SK-N-SH treated with all-trans-retinoic acid at 6 μM for 48 hours (cell line): Measurements from ENCODE around the gene LRRC4C.
"Not testable (repeated sequence)": the region's sequence is repeated elsewhere in the genome, so short reads cannot be mapped to it uniquely, and the experiment has no call there.

Experiments used
- ATAC-seq: fragments of 200-7000 bp; cut with Tn5 transposase; 3 replicates; pipeline ENCODE4 v1.9.1; 2020; ENCODE audit warnings: mild to moderate bottlenecking, moderate library complexity
- ARNTL ChIP-seq: fragments of 450-650 bp; formaldehyde crosslinking; IDR thresholded peaks from 2 replicates; pipeline ENCODE4 v1.5.0; 2020; ENCODE audit warnings: low read depth, mild to moderate bottlenecking, moderate library complexity, borderline replicate concordance
- BACH2 ChIP-seq: fragments of 250-450 bp; sonication (Bioruptor Pico); IDR thresholded peaks from 2 replicates; pipeline ENCODE4 v1.9.0; 2021; ENCODE audit warnings: mild to moderate bottlenecking, borderline replicate concordance
- CSDC2 ChIP-seq: fragments of 250-450 bp; sonication (Bioruptor Pico); IDR thresholded peaks from 2 replicates; pipeline ENCODE4 v1.5.0; 2020; ENCODE audit warnings: mild to moderate bottlenecking, moderate library complexity
- ESRRG ChIP-seq: fragments of 250-450 bp; sonication (Bioruptor Pico); IDR thresholded peaks from 2 replicates; pipeline ENCODE4 v1.6.1; 2021; ENCODE audit warnings: mild to moderate bottlenecking
- GLIS3 ChIP-seq: fragments of 250-450 bp; sonication (Bioruptor Pico); IDR thresholded peaks from 2 replicates; pipeline ENCODE4 v1.5.0; 2020; ENCODE audit warnings: mild to moderate bottlenecking, moderate library complexity
- ISL1 ChIP-seq: fragments of 250-450 bp; sonication (Bioruptor Pico); IDR thresholded peaks from 2 replicates; pipeline ENCODE4 v2.1.2; 2022; ENCODE audit warnings: mild to moderate bottlenecking, moderate library complexity
- RARB ChIP-seq: fragments of 250-450 bp; sonication (Bioruptor Pico); IDR thresholded peaks from 2 replicates; pipeline ENCODE4 v1.8.0; 2021; ENCODE audit warnings: mild to moderate bottlenecking, moderate library complexity
- SNAI2 ChIP-seq: fragments of 250-450 bp; sonication (Bioruptor Pico); IDR thresholded peaks from 2 replicates; pipeline ENCODE4 v1.5.0; 2020; ENCODE audit warnings: mild to moderate bottlenecking, moderate library complexity
- TCF4 ChIP-seq: fragments of 250-450 bp; sonication (Bioruptor Pico); IDR thresholded peaks from 2 replicates; pipeline ENCODE4 v1.8.0; 2021; ENCODE audit warnings: mild to moderate bottlenecking, moderate library complexity, borderline replicate concordance
- TOX ChIP-seq: fragments of 250-450 bp; sonication (Bioruptor Pico); IDR thresholded peaks from 2 replicates; pipeline ENCODE4 v1.8.0; 2021; ENCODE audit warnings: mild to moderate bottlenecking, moderate library complexity, borderline replicate concordance
- ZC3H10 ChIP-seq: fragments of 250-450 bp; sonication (Bioruptor Pico); IDR thresholded peaks from 2 replicates; pipeline ENCODE4 v1.5.1; 2021; ENCODE audit warnings: mild to moderate bottlenecking, moderate library complexity
- ZFP3 ChIP-seq: fragments of 250-450 bp; sonication (Bioruptor Pico); IDR thresholded peaks from 2 replicates; pipeline ENCODE4 v1.5.0; 2020; ENCODE audit warnings: mild to moderate bottlenecking, moderate library complexity
- ZFP30 ChIP-seq: fragments of 450-650 bp; formaldehyde crosslinking; IDR thresholded peaks from 2 replicates; pipeline ENCODE4 v1.5.0; 2022; ENCODE audit warnings: mild to moderate bottlenecking, moderate library complexity
- ZNF565 ChIP-seq: fragments of 450-650 bp; formaldehyde crosslinking; conservative IDR thresholded peaks from 2 replicates; pipeline ENCODE4 v1.5.0; 2020; ENCODE audit warnings: low read depth, mild to moderate bottlenecking, moderate library complexity
- ZNF70 ChIP-seq: fragments of 450-650 bp; formaldehyde crosslinking; IDR thresholded peaks from 2 replicates; pipeline ENCODE4 v1.5.0; 2020; ENCODE audit warnings: mild to moderate bottlenecking, moderate library complexity
- ZNF8 ChIP-seq: fragments of 450-650 bp; formaldehyde crosslinking; IDR thresholded peaks from 2 replicates; pipeline ENCODE4 v1.5.0; 2020; ENCODE audit warnings: mild to moderate bottlenecking, moderate library complexity
- TF ChIP-seq, protein P1 (sequence below): fragments of 250-450 bp; sonication (Bioruptor Pico); IDR thresholded peaks from 2 replicates; pipeline ENCODE4 v1.8.0; 2021; ENCODE audit warnings: low read depth, mild to moderate bottlenecking, moderate library complexity, borderline replicate concordance
- TF ChIP-seq, protein P2 (sequence below): fragments of 250-450 bp; sonication (Bioruptor Pico); IDR thresholded peaks from 2 replicates; pipeline ENCODE4 v1.5.1; 2020; ENCODE audit warnings: low read depth, mild to moderate bottlenecking, moderate library complexity
- TF ChIP-seq, protein P3 (sequence below): fragments of 250-450 bp; sonication (Bioruptor Pico); IDR thresholded peaks from 2 replicates; pipeline ENCODE4 v1.5.0; 2020; ENCODE audit warnings: mild to moderate bottlenecking, moderate library complexity

The LRRC4C gene

DNA sequence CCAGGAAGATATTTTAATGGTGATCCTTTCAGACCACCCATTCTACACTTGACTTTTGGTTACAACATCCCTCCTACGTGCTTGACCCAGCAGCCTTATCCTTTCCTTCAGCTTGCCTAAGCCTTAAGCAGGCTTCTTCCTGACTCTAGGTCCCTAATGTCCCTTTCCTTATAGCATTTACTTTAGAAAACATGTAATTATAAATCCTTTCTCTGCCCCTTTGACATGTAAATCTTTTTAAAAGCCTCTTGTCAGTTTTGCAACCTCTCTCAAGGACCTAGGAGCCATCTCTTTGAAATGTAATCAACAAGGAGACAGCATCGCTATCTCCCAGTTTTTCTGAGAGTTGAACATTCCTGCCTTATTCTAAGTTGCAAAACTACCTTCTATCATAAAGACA is 1255.2 kb downstream of the LRRC4C start:
- no peak for TF ChIP-seq TCF4
- ATAC-seq = no peak

DNA sequence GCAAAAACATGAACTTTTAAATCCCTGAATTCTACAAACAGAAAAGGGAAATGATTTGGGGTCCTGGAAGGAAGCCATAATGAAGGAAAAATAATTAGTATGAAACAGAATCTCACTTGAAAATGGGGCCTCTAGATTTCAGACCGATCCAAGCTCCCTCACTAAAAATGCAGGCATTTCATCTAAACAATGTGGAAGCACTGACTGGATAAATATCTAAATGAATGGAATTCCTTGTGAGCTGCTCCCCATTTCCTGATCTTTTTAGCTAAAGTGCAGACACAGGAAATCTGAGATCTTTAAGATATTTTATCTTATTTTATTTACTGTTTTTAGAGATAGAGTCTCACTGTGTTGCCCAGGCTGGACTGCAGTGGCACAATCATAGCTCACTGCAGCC is 1255.8 kb downstream of the LRRC4C start:
- TF ChIP-seq BACH2 (CRISPR knock-in tag) (no peak), CSDC2 (CRISPR knock-in tag) (no peak), ZNF565 (CRISPR knock-in tag) (no peak), SNAI2 (no peak), ZNF70 (CRISPR knock-in tag) (no peak)
- no peak for ATAC-seq

DNA sequence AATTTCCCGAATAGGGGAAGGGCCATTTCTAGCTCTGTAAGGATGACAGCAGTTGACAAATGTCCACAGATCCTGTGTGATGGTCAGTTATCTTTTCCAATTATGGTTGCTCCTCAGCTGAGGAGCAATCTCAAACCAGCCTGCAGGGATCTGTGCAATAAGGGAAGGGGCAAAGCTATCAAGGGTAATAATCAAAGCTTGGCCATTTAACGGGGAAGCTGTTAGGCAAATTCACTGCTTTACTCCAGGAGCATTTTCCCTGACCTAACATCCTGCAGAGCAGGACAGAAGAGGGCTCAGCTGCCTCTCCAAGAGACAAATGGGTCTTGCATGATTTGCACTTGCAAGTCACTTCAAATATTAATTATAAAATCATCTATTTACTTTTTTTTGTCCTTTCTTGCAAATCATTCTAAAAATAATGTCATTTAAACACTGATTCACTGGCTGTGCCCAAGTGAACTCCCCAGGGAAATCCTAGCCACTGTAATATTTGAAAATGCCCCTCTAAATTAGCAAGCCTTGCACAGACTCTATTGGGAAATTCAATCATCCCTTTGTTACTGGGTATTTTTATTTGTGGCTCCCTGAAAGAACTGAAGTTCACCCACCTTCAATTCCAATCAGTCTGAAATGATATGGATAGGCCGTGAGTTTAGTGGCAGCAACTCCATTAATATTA is 1256.7 kb downstream of the LRRC4C start:
- TF ChIP-seq, protein P1, sequence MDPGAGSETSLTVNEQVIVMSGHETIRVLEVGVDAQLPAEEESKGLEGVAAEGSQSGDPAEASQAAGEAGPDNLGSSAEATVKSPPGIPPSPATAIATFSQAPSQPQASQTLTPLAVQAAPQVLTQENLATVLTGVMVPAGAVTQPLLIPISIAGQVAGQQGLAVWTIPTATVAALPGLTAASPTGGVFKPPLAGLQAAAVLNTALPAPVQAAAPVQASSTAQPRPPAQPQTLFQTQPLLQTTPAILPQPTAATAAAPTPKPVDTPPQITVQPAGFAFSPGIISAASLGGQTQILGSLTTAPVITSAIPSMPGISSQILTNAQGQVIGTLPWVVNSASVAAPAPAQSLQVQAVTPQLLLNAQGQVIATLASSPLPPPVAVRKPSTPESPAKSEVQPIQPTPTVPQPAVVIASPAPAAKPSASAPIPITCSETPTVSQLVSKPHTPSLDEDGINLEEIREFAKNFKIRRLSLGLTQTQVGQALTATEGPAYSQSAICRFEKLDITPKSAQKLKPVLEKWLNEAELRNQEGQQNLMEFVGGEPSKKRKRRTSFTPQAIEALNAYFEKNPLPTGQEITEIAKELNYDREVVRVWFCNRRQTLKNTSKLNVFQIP (CRISPR knock-in tag) = no peak
- TF ChIP-seq ZFP30 (no peak), SNAI2 (no peak), CSDC2 (CRISPR knock-in tag) (no peak), ZFP3 (no peak), ISL1 (CRISPR knock-in tag) (no peak), ZC3H10 (CRISPR knock-in tag) (no peak), ARNTL (no peak), ZNF8 (CRISPR knock-in tag) (no peak), ESRRG (CRISPR knock-in tag) (no peak), RARB (CRISPR knock-in tag) (no peak), TOX (CRISPR knock-in tag) (no peak), GLIS3 (CRISPR knock-in tag) (no peak)
- TF ChIP-seq, protein P2, sequence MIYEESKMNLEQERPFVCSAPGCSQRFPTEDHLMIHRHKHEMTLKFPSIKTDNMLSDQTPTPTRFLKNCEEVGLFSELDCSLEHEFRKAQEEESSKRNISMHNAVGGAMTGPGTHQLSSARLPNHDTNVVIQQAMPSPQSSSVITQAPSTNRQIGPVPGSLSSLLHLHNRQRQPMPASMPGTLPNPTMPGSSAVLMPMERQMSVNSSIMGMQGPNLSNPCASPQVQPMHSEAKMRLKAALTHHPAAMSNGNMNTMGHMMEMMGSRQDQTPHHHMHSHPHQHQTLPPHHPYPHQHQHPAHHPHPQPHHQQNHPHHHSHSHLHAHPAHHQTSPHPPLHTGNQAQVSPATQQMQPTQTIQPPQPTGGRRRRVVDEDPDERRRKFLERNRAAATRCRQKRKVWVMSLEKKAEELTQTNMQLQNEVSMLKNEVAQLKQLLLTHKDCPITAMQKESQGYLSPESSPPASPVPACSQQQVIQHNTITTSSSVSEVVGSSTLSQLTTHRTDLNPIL (CRISPR knock-in tag) = no peak
- TF ChIP-seq, protein P3, sequence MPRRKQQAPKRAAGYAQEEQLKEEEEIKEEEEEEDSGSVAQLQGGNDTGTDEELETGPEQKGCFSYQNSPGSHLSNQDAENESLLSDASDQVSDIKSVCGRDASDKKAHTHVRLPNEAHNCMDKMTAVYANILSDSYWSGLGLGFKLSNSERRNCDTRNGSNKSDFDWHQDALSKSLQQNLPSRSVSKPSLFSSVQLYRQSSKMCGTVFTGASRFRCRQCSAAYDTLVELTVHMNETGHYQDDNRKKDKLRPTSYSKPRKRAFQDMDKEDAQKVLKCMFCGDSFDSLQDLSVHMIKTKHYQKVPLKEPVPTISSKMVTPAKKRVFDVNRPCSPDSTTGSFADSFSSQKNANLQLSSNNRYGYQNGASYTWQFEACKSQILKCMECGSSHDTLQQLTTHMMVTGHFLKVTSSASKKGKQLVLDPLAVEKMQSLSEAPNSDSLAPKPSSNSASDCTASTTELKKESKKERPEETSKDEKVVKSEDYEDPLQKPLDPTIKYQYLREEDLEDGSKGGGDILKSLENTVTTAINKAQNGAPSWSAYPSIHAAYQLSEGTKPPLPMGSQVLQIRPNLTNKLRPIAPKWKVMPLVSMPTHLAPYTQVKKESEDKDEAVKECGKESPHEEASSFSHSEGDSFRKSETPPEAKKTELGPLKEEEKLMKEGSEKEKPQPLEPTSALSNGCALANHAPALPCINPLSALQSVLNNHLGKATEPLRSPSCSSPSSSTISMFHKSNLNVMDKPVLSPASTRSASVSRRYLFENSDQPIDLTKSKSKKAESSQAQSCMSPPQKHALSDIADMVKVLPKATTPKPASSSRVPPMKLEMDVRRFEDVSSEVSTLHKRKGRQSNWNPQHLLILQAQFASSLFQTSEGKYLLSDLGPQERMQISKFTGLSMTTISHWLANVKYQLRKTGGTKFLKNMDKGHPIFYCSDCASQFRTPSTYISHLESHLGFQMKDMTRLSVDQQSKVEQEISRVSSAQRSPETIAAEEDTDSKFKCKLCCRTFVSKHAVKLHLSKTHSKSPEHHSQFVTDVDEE (CRISPR knock-in tag) = no peak

DNA sequence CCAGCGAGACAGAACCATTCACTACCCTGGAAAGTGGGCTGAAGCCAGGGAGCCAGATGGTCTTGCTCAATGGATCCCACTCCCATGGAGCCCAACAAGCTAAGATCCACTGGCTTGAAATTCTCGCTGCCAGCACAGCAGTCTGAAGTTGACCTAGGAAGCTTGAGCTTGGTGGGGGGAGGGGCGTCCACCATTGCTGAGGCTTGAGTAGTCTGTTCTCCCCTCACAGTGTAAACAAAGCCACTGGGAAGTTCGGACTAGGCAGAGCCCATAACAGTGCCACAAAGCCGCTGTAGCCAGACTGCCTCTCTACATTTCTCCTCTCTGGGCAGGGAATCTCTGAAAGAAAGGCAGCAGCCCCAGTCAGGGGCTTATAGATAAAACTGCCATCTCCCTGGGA is 1266.9 kb downstream of the LRRC4C start:
- not testable (repeated sequence) for ATAC-seq

More for the DNA sequence above, 1256.7 kb downstream of the LRRC4C start:
- ATAC-seq = no peak

DNA sequence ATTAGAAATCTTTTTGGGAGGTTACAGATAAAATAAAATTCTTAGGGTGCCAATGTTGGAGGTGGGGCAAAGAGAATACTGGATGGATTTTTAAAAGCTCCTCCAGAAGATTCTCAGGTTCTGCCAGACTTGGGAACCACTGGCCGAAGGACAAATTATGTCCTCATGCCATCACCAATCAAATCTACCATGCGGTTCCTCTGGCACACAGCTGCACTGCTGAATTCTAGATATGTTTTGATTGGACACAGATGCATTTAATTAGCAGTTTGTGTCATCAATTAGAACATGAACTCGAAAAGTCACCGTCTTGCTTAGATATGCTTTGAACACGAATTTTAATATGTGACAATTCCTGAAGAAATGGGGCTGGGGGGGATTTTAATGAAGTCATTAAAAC is 1269.2 kb downstream of the LRRC4C start:
- no peak for ATAC-seq
- TF ChIP-seq, protein P1 (CRISPR knock-in tag) = no peak
- TF ChIP-seq ZC3H10 (CRISPR knock-in tag) (no peak), TCF4 (peak; percentile 68; the same call in 1 of the 2 replicates), ZNF565 (CRISPR knock-in tag) (no peak), GLIS3 (CRISPR knock-in tag) (no peak)
- TF ChIP-seq, protein P3 (CRISPR knock-in tag) = peak; percentile 46; the same call in 1 of the 2 replicates
- TF ChIP-seq, protein P2 (CRISPR knock-in tag) = no peak
